PC-3 (cell line): ENCODE data around the gene APLNR. TPM values are rescaled to one million over a fixed set of nuclear protein-coding genes. Genes with fewer than 3 reads are reported as not detected.

ENCODE experiments used
- ATAC-seq: fragments of 200-7000 bp; cut with Tn5 transposase; 2 replicates; pipeline ENCODE4 v1.9.1; 2020; ENCODE audit warnings: mild to moderate bottlenecking, moderate library complexity
- BruUV-seq: library from RNA; stranded (reverse); fragments of 400-500 nt; replicated peaks from 2 replicates; lab custom pipeline; 2021; lab: Mats Ljungman, UMichigan
- CTCF ChIA-PET: fragments of 300-600 bp; sonication (Branson Sonifier 250); formaldehyde crosslinking; loops from one replicate; lab custom pipeline; 2022; ENCODE audit warnings: antibody characterized with exemption; lab: Charles Lee
- POLR2A ChIA-PET: fragments of 300-600 bp; sonication (Branson Sonifier 250); formaldehyde crosslinking; loops from one replicate; lab custom pipeline; 2022; ENCODE audit warnings: antibody characterized with exemption; ENCODE audit not compliant: unreplicated experiment; lab: Charles Lee
- DNase-seq: peaks from one replicate; pipeline ENCODE4 v3.0.0-alpha.2; 2015
- H2AFZ ChIP-seq: fragments of 300-600 bp; sonication (generic); 2 replicates; pipeline ENCODE4 v1.6.0; 2016; ENCODE audit warnings: antibody characterized with exemption, low read length
- H3F3A ChIP-seq: fragments of 300-600 bp; sonication (generic); one replicate; pipeline ENCODE4 v1.6.0; 2017; ENCODE audit warnings: antibody characterized with exemption, low read length, control low read depth, mild to moderate bottlenecking; ENCODE audit not compliant: unreplicated experiment
- H3K27ac ChIP-seq: fragments of 300-600 bp; sonication (generic); 2 replicates; pipeline ENCODE4 v1.5.1; 2016; ENCODE audit warnings: mild to moderate bottlenecking, low read length
- H3K27me3 ChIP-seq: fragments of 300-600 bp; sonication (generic); 2 replicates; pipeline ENCODE4 v1.6.1; 2016; ENCODE audit warnings: low read length, mixed read lengths
- H3K36me3 ChIP-seq: fragments of 300-600 bp; sonication (generic); 2 replicates; pipeline ENCODE4 v1.6.1; 2016; ENCODE audit warnings: low read depth, mixed run types, low read length, mixed read lengths
- H3K4me1 ChIP-seq: fragments of 300-600 bp; sonication (generic); 2 replicates; pipeline ENCODE4 v1.5.1; 2016; ENCODE audit warnings: low read length; ENCODE audit not compliant: insufficient read depth
- H3K4me2 ChIP-seq: fragments of 300-600 bp; sonication (generic); 2 replicates; pipeline ENCODE4 v1.6.0; 2016; ENCODE audit warnings: low read length
- H3K4me3 ChIP-seq: fragments of 300-600 bp; sonication (generic); 2 replicates; pipeline ENCODE4 v1.5.1; 2016; ENCODE audit warnings: mild to moderate bottlenecking, low read length, mixed read lengths
- H3K79me2 ChIP-seq: fragments of 300-600 bp; sonication (generic); 2 replicates; pipeline ENCODE4 v1.6.1; 2017; ENCODE audit warnings: low read length, mixed read lengths
- H3K9ac ChIP-seq: fragments of 300-600 bp; sonication (generic); 2 replicates; pipeline ENCODE4 v1.6.0; 2016; ENCODE audit warnings: mild to moderate bottlenecking, low read length
- H3K9me2 ChIP-seq: fragments of 300-600 bp; sonication (generic); replicated peaks from 2 replicates; pipeline ENCODE4 v1.6.1; 2016; ENCODE audit warnings: mixed run types, low read length, mixed read lengths
- H3K9me3 ChIP-seq: fragments of 300-600 bp; sonication (generic); 2 replicates; pipeline ENCODE4 v1.6.1; 2016; ENCODE audit warnings: low read length, mixed read lengths
- H4K20me1 ChIP-seq: fragments of 300-600 bp; sonication (generic); 2 replicates; pipeline ENCODE4 v1.6.1; 2016; ENCODE audit warnings: low read length, mixed read lengths
- CTCF ChIP-seq: fragments of 300-600 bp; sonication (generic); conservative IDR thresholded peaks from 2 replicates; pipeline ENCODE4 v1.5.1; 2017; ENCODE audit warnings: antibody characterized with exemption, low read depth, mild to moderate bottlenecking, low read length
- EZH2 ChIP-seq: fragments of 300-600 bp; sonication (generic); IDR thresholded peaks from one replicate; pipeline ENCODE4 v1.6.1; 2017; ENCODE audit warnings: antibody characterized with exemption, mild to moderate bottlenecking, low read length; ENCODE audit not compliant: unreplicated experiment
- EZH2phosphoT487 ChIP-seq: fragments of 300-600 bp; sonication (generic); IDR thresholded peaks from 2 replicates; pipeline ENCODE4 v1.6.1; 2018; ENCODE audit warnings: mild to moderate bottlenecking, antibody characterized with exemption, low read length, borderline replicate concordance
- intact Hi-C: fragments of 100-400 bp; cut with micrococcal nuclease; formaldehyde crosslinking; loops from 2 replicates; pipeline ENCODE4 v1.9.0; 2023
- total RNA-seq: library from RNA; depleted of rRNA; stranded (reverse); fragments of >200 nt; gene quantifications from 2 replicates; pipeline ENCODE4 v1.2.3, GENCODE V29; 2014

Gene APLNR
- total RNA-seq, 1 experiment from 2014 or later = not detected

- Histone ChIP-seq H3K4me1 (no peaks in the 10 kb centered on the region), H3K36me3 (no peaks in the 10 kb centered on the region), H3K9me2 (no peaks in the 10 kb centered on the region), H3K27ac (no peak overlapping the region), H2AFZ (no peak overlapping the region), H4K20me1 (no peaks in the 10 kb centered on the region), H3K79me2 (no peaks in the 10 kb centered on the region), H3K27me3 (peaks cover 77% of the 10 kb centered on the region), H3K4me3 (no peak overlapping the region), H3K9me3 (no peaks in the 10 kb centered on the region), H3F3A (no peaks in the 10 kb centered on the region), H3K4me2 (no peak overlapping the region), H3K9ac (no peak overlapping the region)
- ATAC-seq (no peak), DNase-seq (no peak)
- intact Hi-C loops = no loop called here
- ChIA-PET CTCF (no interaction called here), POLR2A (no interaction called here)
- no peak for TF ChIP-seq CTCF
- no peak for TF ChIP-seq EZH2phosphoT487
- no peak for TF ChIP-seq EZH2
- BruUV-seq = no TSS peak
These were observed 6.7 kb downstream of the APLNR start for GRCh38 chr11:57230316-57230715.

GRCh38 chr11:57228600-57228999 is 8.4 kb downstream of the APLNR start:
- TF ChIP-seq CTCF = no peak
- no peak for TF ChIP-seq EZH2phosphoT487
- TF ChIP-seq EZH2 = no peak

GRCh38 chr11:57224537-57224936 is 12.5 kb downstream of the APLNR start:
- ATAC-seq (peak; percentile 61), DNase-seq (peak; percentile 56)
- no peaks in the 10 kb centered on the region for H3K36me3 ChIP-seq
- ChIA-PET POLR2A (no interaction called here), CTCF (no interaction called here)
- intact Hi-C loops = no loop called here
- H3F3A ChIP-seq = no peaks in the 10 kb centered on the region
- H3K79me2 ChIP-seq = no peaks in the 10 kb centered on the region
- H3K4me3 ChIP-seq = no peak overlapping the region
- no peak overlapping the region for H3K27ac ChIP-seq
- H3K4me1 ChIP-seq = no peaks in the 10 kb centered on the region
- H3K4me2 ChIP-seq = no peak overlapping the region
- no peaks in the 10 kb centered on the region for H3K9me3 ChIP-seq
- no peak overlapping the region for H3K9ac ChIP-seq
- no peaks in the 10 kb centered on the region for H4K20me1 ChIP-seq
- H3K9me2 ChIP-seq = no peaks in the 10 kb centered on the region
- TF ChIP-seq CTCF (no peak), EZH2 (no peak), EZH2phosphoT487 (no peak)
- no TSS peak for BruUV-seq
- H2AFZ ChIP-seq = no peak overlapping the region
- H3K27me3 ChIP-seq = peaks cover 48% of the 10 kb centered on the region

More at GRCh38 chr11:57228600-57228999, 8.4 kb downstream of the APLNR start:
- DNase-seq (no peak), ATAC-seq (no peak)
- no TSS peak for BruUV-seq
- intact Hi-C loops = no loop called here
- H3K9ac ChIP-seq = no peak overlapping the region
- H3K9me2 ChIP-seq = no peaks in the 10 kb centered on the region
- no peaks in the 10 kb centered on the region for H4K20me1 ChIP-seq
- no peak overlapping the region for H3K4me2 ChIP-seq
- no peak overlapping the region for H3K4me3 ChIP-seq
- ChIA-PET CTCF (no interaction called here), POLR2A (no interaction called here)
- no peaks in the 10 kb centered on the region for H3F3A ChIP-seq
- no peak overlapping the region for H3K27ac ChIP-seq
- no peak overlapping the region for H2AFZ ChIP-seq
- no peaks in the 10 kb centered on the region for H3K36me3 ChIP-seq
- no peaks in the 10 kb centered on the region for H3K9me3 ChIP-seq
- no peaks in the 10 kb centered on the region for H3K79me2 ChIP-seq
- H3K4me1 ChIP-seq = no peaks in the 10 kb centered on the region
- peaks cover 60% of the 10 kb centered on the region for H3K27me3 ChIP-seq
